Activated CD4-positive, alpha-beta T cell treated with anti-CD3 and anti-CD28 coated beads, Interleukin-10, Interleukin-2, amounts not matched to agents 100 ng/mL and 50 ng/mL, durations not matched to agents 16 hours and 8 hours (primary cell): ENCODE results near the gene GLMN.

ENCODE experiments used
- DNase-seq: peaks from one replicate; pipeline ENCODE4 v3.0.0-alpha.2; 2020

GLMN gene, protein sequence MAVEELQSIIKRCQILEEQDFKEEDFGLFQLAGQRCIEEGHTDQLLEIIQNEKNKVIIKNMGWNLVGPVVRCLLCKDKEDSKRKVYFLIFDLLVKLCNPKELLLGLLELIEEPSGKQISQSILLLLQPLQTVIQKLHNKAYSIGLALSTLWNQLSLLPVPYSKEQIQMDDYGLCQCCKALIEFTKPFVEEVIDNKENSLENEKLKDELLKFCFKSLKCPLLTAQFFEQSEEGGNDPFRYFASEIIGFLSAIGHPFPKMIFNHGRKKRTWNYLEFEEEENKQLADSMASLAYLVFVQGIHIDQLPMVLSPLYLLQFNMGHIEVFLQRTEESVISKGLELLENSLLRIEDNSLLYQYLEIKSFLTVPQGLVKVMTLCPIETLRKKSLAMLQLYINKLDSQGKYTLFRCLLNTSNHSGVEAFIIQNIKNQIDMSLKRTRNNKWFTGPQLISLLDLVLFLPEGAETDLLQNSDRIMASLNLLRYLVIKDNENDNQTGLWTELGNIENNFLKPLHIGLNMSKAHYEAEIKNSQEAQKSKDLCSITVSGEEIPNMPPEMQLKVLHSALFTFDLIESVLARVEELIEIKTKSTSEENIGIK

DNA sequence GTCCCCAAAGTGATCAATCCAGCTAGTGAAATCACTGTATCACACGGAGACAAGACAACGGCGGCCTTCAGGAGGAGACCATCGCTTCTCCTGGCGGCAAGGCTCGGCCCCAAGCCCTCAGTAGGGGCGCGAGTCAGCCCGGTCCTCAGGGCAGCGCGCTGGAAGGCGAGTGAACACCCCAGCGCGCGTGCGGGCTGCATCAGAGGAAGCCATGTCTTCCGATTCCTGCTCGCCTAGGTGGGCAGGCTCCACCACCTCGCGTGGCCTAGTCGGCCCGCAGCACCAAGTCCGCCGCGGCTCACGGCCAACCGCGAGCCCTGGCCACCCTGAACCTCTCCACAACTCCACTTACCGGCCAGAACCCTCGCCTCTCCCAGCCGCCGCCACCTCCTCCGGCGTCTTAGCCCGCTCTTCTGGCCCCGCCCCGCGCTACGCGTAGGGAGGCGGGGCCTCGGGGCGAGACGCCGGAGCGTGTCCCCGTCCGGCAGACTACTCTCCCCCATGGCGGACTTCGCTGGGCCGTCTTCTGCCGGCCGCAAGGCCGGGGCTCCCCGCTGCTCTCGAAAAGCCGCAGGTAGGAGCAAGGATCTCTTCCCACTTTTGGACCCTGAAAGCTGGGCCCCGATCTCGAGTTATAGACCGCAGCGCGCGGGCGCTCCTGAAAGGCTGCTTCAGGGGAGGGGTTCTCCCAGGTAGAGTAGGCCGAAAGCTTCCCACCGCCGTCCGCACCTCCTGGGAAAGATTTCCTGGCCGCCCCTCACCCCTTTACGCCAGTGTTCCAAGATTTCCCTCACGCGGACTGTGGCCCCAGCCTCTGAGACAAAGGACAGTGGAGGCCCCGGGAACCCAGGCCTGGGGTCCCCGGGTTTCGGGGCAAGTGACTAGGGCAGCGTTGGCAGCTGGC lies at the start of gene GLMN, which contains the start of gene RPAP2:
GLMN (minus strand) TSS at position 415 of the 904 bp plus-strand sequence. CDS start 988 bp downstream, outside the sequence.
RPAP2 (plus strand) TSS at position 487 of the 904 bp plus-strand sequence; CDS start at position 502, 15 bp downstream.
- peak; percentile 86 for DNase-seq

DNA sequence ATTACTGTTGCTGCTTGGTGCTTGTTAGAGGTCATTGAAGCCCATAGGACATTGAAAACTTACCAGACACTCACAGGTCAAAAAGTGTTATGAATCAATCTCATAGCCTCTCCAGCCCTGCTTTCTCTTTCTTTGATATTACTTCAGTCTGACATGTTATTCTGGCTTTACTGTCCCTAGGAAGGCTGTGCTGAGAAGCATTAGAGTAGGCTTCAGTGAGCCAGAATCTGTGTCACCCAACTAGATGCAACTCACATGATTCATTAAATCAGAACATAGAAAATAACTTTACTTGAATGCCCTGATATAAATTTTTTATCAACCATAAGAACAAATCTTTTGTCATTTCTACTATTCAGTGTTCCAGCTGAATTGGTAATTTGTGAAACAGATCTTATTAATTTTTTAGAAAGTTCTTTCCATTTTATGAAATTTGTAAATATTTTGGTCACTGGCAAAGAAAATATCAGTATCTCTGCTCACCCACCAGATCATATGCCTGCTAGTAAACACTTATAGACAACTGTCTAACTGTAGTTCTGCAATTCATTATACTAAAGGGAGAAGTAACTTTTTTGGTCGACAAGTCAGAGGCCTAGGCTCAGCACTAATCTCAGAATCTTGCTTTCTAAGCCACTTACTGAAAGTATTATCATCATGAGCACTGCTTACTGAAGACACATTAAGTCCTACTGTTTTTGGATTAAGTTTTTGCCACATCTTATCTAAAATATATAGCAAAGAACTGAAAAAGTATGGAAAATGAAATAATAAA lies 48.3 kb upstream of the GLMN start:
- no peak for DNase-seq

DNA sequence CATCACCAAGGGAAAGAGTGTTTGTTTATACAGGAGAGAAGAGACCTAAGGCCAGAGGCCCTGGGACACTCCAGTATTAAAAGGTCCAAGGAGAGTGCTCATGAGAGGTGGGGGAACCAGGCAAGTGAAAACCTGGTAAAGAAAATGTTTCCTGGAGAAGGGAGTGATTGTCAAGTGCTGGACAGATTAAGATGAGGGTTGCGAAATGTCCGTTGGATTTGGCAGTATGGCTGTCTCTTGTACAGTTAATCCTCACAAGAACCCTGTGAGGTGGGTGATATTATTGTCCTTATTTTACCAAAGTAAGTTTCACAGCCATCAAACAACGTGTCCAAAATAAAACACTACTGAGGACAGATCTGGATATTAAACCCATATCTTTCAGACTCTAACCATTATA lies 44.3 kb upstream of the GLMN start:
- no peak for DNase-seq

DNA sequence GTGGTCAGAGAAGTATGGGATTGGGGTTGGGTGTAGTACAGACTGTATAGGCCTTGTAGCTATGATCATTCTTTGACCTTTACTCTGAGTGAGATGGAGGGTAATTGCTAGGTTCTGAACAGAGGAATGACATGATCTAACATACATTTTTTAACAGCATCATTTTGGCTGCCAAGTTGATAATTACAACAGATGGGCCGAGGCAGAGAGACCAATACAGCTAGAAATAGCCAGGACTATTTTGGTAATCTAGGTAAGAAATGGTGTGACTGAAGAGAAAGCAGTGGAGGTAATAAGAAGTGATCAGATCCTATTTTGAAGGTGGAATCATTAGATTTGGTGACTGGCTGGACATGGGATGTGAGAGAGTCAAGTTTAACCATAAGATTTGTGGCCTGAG lies 43.6 kb upstream of the GLMN start:
- no peak for DNase-seq

DNA sequence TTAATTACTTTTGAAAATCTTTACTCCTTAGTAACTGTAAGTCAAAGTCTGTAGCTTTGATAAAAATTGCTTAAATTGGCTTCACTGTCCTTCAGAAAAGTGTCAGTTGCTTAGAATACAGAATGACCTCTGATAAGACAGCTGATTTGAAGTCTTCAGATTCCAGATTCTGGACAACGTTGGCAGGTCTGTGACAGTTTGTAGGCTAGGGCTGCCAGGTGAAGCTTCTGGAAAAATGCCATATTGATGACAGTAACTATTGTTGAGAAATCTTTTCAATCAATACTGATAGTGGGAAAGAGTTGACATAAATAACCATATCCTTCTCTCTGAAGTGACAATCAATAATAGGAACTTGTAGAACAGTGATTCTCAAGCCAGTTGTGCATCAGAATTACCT lies 41.4 kb upstream of the GLMN start:
- DNase-seq = no peak

DNA sequence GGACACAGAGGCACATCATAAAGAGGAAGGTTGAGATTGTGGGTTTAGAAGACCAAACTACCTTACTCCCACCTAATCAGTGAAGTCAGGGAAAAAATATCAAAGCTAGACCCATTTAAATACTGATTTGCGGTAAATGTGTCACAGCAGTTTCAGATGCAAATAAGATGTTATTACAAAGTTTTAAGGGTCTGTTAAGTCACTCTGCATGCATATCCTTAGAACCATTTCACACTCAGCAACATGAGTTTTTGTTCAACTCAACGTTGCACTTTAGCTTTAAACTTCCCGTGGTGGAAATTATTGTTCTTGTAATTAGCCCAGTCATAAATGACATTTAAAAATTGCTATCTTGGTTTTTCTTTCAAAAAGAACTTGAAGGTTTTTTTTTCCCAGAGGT lies 34.9 kb upstream of the GLMN start:
- no peak for DNase-seq

DNA sequence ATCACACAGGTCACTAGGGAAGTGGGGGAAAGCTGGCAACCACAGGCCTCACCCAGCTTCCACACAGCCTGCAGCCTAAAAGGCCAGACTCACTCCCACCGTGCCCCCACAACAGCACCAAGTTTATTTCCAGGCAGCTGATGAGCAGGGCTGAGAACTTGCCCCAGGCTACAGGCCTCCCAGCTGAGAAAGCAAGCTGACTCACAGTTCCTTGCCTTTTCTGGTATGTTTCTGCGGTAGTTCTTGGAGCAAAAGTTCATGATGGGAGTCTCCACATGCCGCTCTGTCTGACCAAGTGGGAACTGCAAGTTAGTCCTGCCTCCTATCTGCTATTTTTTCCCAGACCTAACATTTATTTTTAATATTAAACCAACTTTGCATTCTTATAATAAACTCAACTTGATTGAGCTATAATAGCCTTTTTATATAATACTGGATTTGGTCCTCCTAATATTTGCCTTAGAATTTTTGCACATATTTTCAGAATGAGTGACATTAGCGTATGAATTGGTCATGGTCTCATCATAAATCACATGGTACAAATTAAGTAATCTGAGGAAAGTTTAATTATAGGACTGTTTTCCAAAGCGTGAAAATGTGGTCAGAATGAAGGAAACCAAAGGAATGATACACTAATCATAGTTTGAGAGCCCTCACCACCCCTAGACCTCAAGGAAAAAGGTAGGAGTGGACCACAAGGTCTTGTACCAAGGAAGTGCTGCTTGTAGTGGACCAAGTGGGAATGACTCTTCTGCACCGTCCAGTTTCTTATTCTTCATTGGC lies 30.8 kb upstream of the GLMN start:
- no peak for DNase-seq

DNA sequence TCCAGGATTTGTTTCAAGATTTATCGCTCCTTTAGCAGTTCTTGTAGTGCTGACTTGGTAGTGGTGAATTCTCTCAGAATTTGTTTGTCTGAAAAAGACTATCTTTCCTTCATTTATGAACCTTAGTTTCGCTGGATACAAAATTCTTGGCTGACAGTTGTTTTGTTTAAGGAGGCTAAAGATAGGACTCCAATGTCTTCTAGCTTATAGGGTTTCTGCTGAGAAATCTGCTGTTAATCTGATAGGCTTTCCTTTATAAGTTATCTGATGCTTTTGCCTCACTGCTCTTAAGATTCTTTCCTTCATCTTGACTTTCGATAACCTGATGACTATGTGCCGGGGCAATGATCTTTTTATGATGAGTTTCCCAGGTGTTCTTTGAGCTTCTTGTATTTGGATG lies 29.0 kb upstream of the GLMN start:
- no peak for DNase-seq

DNA sequence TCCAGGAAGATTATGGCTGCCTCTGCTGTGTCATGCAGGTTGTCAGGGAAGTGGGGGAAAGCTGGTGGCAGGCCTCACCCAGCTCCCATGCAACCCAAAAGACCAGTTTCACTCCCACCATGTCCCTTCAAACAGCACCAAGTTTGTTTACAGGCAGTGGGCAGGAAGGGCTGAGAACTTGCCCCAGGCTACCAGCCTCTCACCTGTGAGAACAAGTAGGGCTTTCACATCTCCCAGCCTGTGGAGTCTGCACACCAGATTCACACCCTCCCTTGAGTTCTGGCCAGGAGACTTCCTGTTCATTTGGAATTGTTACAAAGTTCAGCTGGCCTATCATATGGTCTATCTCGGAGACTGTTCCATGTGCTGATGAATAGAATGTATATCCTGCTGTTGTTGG lies 27.9 kb upstream of the GLMN start:
- no peak for DNase-seq

DNA sequence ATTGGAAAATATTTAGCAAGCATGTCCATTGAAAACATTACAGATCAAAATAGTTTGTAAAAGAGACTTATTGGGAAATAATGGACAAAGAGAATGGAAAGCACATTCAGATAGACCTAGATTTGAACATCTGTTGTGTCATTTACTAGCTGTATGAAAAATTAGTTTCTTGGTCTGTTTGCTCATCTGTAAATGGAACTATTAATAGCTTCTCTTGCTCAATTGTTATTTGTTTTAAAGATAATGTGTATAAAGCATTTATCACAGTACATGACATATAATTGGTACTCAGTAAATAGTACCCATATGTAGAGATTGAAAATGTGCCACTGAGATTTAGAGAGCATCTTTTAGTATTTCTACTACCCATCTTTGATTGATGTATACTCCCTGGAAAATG lies 26.0 kb upstream of the GLMN start:
- DNase-seq = no peak

DNA sequence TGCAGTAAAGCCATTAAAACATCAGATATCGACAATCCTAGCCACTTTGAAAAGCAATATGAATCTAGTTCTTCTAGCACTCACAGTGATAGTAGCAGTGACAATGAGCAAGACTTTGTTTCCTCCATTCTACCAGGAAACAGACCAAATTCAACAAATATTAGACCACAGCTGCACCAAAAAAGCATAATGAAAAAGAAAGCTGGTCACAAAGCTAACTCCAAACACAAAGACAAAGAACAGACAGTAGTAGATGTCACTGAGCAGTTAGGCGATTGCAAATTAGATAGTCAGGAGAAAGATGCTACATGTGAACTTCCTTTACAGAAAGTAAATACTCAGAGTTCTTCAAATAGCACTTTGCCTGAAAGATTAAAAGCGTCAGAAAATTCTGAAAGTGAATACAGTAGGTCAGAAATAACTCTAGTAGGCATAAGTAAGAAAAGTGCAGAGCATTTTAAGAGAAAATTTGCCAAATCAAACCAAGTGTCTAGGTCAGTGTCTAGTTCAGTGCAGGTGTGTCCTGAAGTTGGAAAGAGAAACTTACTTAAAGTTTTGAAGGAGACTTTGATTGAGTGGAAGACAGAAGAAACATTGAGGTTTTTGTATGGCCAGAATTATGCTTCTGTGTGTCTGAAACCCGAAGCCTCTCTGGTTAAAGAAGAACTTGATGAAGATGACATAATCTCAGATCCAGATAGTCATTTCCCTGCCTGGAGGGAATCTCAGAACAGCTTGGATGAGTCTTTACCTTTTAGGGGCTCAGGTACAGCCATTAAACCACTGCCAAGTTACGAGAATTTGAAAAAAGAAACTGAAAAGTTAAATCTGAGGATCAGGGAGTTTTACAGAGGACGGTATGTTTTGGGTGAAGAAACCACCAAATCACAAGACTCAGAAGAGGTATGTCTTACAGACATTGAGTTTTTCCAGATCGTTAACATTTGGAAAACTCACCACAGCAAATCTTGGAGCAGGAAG lies 25.0 kb upstream of the GLMN start:
- peak; percentile 14 for DNase-seq

DNA sequence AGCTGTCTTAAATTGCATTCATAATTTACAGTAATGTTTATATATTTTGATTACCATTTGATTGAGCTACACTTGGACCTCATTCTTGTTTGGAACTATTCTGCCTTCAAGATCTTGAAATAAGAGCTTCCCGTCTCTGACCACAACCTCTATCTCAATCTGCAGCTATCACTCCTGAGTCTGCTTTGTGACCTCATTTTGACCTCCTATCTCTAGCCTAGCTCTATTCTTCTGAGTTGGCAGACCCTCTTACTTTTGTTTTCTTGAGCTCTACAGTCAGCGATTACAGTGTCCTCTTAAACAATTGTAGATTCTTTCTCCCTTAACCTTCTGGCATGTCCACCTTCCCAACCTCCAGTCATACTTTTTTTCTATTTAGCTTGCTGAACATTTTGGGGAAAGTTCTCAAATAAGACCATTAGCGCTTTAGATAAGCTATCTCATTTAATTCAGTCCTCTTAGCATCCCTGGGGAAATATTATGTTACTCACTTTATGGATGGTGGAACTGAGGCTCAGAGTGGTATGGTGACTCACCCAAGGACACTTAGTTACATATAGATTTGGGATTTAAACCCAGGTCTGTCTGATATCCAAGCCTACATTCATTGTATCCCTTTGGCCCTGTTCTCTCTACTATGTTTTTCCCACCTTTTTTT lies 19.2 kb upstream of the GLMN start:
- peak; percentile 45 for DNase-seq

DNA sequence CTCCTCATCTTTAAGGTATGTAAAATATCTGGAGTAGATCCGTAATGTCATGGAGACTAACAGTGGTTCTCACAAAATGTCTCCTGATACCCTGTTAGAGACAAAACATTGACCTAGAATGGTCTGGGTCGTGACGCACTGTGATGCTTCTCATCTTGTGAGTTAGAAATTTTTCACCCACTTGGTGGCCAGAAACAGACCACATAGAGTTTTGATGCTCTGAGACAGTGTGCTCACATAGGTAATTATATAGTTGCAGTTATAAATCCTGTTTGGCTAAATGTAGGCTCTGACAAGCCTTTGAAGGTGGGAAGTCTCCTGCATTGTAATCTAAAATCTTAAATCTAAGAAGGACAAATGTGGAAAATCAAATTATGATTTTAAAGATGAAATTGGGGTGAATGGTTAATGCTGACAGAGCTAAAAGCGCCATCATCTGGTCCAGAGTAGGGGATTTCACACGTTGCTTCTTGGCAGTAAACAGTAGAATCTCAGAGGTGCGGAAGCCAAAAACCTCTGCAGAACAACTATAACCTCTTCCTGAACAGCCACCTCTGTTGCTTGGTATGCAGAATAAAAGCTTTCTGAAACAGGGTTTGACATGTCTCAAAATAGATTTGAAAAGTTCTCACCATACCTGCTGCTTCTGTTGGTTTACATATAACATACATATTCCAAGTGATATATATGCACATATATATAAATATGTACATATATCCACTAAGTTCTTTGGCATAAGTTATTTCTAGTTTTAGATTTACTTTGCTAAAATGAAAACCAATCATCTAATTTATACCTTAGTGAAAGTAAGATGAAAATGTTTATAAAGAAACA lies 17.2 kb upstream of the GLMN start:
- DNase-seq = peak; percentile 59

DNA sequence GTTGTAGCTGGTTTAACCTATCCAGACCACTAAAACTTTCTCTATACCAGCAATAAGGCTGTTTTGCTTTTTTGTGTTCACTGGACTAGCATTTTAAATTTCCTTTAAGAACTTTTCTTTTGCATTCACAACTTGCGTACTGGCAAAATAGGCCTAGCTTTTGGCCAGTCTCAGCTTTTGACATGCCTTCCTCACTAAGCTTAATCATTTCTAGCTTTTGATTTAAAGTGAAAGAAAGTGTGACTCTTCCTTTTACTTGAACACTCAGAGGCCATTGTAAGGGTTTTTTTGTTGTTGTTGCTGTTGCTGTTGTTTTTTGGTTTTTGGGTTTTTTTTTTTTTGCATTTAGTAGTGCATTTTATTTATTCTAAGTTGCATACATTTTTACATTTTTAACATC lies 15.2 kb upstream of the GLMN start:
- DNase-seq = peak; percentile 61

DNA sequence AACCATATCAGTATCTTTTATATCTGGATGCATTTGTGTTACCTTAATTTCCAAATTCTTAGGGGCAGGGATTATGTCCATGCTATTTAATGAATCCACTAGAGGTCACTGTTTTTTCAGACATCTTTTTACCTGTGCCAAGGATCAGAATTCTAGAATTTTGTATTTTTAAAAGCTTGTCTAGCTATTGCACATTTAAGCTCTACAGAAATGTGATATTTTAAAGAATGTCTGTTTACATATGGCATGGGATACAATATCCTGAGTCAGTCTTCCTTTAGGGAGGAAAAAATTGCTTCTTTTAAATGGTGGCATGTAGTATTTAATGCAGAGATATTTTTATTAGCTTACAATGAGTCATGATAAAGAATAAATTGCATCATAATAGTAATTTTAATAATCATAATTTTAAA lies 11.4 kb upstream of the GLMN start:
- peak; percentile 36 for DNase-seq

DNA sequence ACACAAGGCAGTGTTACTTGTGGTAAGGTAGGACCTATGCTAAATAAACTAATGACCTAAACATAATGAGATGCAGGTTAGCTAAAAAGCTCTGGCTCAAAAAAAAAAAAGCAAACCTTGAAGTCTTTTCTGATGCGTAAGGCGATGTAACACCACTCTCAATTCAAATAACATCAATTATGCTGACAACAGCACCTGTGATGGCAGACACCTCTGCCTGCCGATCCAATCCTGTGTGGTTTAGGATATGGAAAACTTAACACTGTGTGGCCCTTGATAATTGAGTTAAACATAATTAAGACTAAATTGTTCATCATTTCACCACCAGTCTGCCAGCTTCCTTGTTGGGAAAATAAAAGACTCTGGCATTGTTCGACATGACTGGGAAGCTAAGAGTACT lies 9.2 kb upstream of the GLMN start:
- DNase-seq = no peak

DNA sequence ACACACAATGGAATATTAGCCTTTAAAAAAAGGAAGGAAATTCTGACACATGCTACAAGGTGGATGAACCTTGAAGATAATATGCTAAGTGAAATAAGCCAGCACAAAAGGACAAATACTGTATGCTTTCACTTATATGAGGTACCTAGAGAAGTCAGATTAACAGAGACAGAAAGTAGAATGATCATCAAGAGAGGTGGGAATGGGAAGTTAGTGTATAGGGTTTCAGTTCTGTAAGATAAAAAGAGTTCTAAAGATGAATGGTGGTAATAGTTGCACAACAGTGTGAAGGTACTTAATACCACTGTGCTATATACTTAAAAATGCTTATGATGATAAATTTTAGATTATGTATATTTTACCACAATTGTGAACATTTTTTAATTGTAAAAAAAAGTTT lies 7.2 kb upstream of the GLMN start:
- no peak for DNase-seq

DNA sequence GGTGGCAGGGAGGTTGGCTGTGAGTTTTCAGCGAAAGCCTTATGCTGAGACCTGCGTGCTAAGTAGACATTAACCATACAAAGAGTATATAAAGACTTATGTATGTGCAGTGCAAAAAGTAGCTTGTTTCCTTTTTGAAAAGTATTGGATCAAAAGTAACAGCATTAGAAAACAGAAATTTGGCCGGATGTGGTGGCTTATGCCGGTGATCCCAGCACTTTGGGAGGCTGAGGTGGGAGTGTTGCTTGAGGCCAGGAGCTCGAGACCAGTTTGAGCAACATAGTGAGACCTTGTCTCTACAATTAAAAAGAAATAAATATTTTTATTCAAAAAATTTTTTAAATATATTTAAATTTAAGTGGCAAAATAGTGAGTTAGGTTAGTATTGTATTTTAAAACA lies 2.2 kb upstream of the GLMN start:
- DNase-seq = no peak
